A673 (cell line): ENCODE measurements around the gene ANKDD1B. TPM values are rescaled to one million over a fixed set of nuclear protein-coding genes. Genes with fewer than 3 reads are reported as not detected.

Experiments used
- BruUV-seq: library from RNA; stranded (reverse); fragments of 400-500 nt; replicated peaks from 2 replicates; lab custom pipeline; 2021; lab: Mats Ljungman, UMichigan
- CTCF ChIA-PET: fragments of 300-600 bp; sonication (Branson Sonifier 250); formaldehyde crosslinking; loops from one replicate; lab custom pipeline; 2022; ENCODE audit warnings: antibody characterized with exemption; lab: Charles Lee
- POLR2A ChIA-PET: fragments of 300-600 bp; sonication (Branson Sonifier 250); formaldehyde crosslinking; loops from one replicate; lab custom pipeline; 2022; ENCODE audit warnings: antibody characterized with exemption; ENCODE audit not compliant: low non-redundant PET; lab: Charles Lee
- DNase-seq: peaks from one replicate; pipeline ENCODE4 v3.0.0-alpha.2; 2015; ENCODE audit warnings: low spot score
- H3K27ac ChIP-seq: fragments of 200-600 bp; sonication (generic); 2 replicates; pipeline ENCODE4 v1.5.1; 2016; ENCODE audit warnings: mixed run types, low read depth, mild to moderate bottlenecking, mixed read lengths, antibody characterized with exemption, low read length; ENCODE audit not compliant: poor library complexity, severe bottlenecking
- H3K27me3 ChIP-seq: fragments of 200-600 bp; sonication (generic); replicated peaks from 2 replicates; pipeline ENCODE4 v1.6.1; 2017; ENCODE audit warnings: mixed run types, low read depth, mild to moderate bottlenecking, mixed read lengths, antibody characterized with exemption, low read length; ENCODE audit not compliant: insufficient read depth, poor library complexity
- H3K36me3 ChIP-seq: fragments of 200-600 bp; sonication (generic); 2 replicates; pipeline ENCODE4 v1.6.1; 2016; ENCODE audit warnings: mixed run types, mild to moderate bottlenecking, mixed read lengths, antibody characterized with exemption, low read length; ENCODE audit not compliant: insufficient read depth, poor library complexity, severe bottlenecking
- H3K4me1 ChIP-seq: fragments of 200-600 bp; sonication (generic); 2 replicates; pipeline ENCODE4 v1.6.1; 2017; ENCODE audit warnings: mixed run types, mild to moderate bottlenecking, mixed read lengths, antibody characterized with exemption, low read length; ENCODE audit not compliant: insufficient read depth, poor library complexity, severe bottlenecking
- H3K4me3 ChIP-seq: fragments of 200-600 bp; sonication (generic); 2 replicates; pipeline ENCODE4 v1.5.1; 2016; ENCODE audit warnings: low read depth, mixed run types, mild to moderate bottlenecking, mixed read lengths, low read length; ENCODE audit not compliant: poor library complexity, severe bottlenecking
- H3K9me3 ChIP-seq: fragments of 200-600 bp; sonication (generic); 2 replicates; pipeline ENCODE4 v1.6.1; 2016; ENCODE audit warnings: mixed run types, low read depth, mild to moderate bottlenecking, mixed read lengths, antibody characterized with exemption, low read length; ENCODE audit not compliant: poor library complexity, severe bottlenecking
- EZH2 ChIP-seq: fragments of 200-600 bp; sonication (generic); IDR thresholded peaks from 2 replicates; pipeline ENCODE4 v1.6.1; 2017; ENCODE audit warnings: borderline replicate concordance, low read depth, mild to moderate bottlenecking, mixed read lengths, antibody characterized with exemption, low read length; ENCODE audit not compliant: poor library complexity, severe bottlenecking
- intact Hi-C: fragments of 100-400 bp; cut with micrococcal nuclease; formaldehyde crosslinking; loops from one replicate; pipeline ENCODE4 v1.10.0; 2022; ENCODE audit not compliant: unreplicated experiment
- total RNA-seq: library from RNA; stranded (reverse); gene quantifications from 2 replicates; pipeline ENCODE4 v1.2.3, GENCODE V29; 2021
- TF ChIP-seq, protein P1 (sequence below): fragments of 300-800, 200-600 bp; sonication (generic); conservative IDR thresholded peaks from 2 replicates; pipeline ENCODE4 v1.5.1; 2017; ENCODE audit warnings: low read depth, mild to moderate bottlenecking, antibody characterized with exemption, low read length, moderate library complexity, mixed read lengths

The ANKDD1B gene
- total RNA-seq, 1 experiment from 2014 or later, result not detected

DNA sequence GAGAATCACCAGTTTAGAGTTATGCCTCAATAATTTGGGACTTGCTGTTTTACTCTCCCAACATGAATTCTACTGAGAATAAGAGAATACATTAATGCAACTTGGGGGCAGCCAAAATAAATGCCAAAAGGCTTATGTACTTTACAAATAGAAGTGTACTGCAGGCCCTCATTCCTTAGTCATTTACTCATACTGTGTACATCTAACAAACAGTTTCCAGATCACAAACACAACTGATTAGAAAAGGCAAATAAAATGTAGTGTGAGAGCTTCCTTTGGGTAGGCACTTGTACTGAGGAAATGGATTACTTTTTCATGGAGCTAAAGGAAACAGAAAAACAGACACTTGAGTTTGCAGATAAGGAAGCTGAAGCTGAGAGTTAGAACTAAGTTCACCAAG is 12.6 kb downstream of the ANKDD1B start:
- Histone ChIP-seq H3K27ac (no peak overlapping the region), H3K27me3 (no peaks in the 10 kb centered on the region), H3K9me3 (no peaks in the 10 kb centered on the region), H3K4me1 (no peaks in the 10 kb centered on the region), H3K36me3 (no peaks in the 10 kb centered on the region), H3K4me3 (no peak overlapping the region)
- CTCF ChIA-PET, result no interaction called here
- intact Hi-C loops, result no loop called here
- DNase-seq, result no peak
- TF ChIP-seq EZH2, result no peak
- TF ChIP-seq, protein P1, sequence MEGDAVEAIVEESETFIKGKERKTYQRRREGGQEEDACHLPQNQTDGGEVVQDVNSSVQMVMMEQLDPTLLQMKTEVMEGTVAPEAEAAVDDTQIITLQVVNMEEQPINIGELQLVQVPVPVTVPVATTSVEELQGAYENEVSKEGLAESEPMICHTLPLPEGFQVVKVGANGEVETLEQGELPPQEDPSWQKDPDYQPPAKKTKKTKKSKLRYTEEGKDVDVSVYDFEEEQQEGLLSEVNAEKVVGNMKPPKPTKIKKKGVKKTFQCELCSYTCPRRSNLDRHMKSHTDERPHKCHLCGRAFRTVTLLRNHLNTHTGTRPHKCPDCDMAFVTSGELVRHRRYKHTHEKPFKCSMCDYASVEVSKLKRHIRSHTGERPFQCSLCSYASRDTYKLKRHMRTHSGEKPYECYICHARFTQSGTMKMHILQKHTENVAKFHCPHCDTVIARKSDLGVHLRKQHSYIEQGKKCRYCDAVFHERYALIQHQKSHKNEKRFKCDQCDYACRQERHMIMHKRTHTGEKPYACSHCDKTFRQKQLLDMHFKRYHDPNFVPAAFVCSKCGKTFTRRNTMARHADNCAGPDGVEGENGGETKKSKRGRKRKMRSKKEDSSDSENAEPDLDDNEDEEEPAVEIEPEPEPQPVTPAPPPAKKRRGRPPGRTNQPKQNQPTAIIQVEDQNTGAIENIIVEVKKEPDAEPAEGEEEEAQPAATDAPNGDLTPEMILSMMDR, result no peak
- BruUV-seq, result no TSS peak
- POLR2A ChIA-PET, result no interaction called here

DNA sequence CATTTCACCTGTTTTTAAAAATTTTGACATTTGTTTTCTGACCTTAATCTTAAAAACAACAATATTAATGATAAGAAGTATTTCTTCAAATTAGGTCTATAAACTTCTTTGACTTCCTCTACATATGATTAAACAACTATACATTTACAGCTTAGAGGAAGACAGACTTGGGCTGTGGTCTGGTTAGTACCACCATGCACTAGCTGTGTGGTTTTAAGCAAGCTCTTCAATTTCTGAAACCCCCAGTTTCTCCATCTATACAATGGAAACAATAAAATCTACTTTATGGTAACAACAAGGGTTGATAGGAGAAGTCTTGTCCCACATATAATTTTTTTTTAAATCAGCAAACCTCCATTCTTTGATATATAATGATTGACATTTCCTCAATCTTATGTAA is 15.7 kb downstream of the ANKDD1B start:
- BruUV-seq, result no TSS peak
- H3K27ac ChIP-seq, result no peak overlapping the region
- ChIA-PET POLR2A (no interaction called here), CTCF (no interaction called here)
- TF ChIP-seq, protein P1, result no peak
- no peak for TF ChIP-seq EZH2
- no peaks in the 10 kb centered on the region for H3K9me3 ChIP-seq
- H3K27me3 ChIP-seq, result no peaks in the 10 kb centered on the region
- H3K4me3 ChIP-seq, result no peak overlapping the region
- DNase-seq, result no peak
- no peaks in the 10 kb centered on the region for H3K4me1 ChIP-seq
- intact Hi-C loops, result no loop called here
- H3K36me3 ChIP-seq, result no peaks in the 10 kb centered on the region

DNA sequence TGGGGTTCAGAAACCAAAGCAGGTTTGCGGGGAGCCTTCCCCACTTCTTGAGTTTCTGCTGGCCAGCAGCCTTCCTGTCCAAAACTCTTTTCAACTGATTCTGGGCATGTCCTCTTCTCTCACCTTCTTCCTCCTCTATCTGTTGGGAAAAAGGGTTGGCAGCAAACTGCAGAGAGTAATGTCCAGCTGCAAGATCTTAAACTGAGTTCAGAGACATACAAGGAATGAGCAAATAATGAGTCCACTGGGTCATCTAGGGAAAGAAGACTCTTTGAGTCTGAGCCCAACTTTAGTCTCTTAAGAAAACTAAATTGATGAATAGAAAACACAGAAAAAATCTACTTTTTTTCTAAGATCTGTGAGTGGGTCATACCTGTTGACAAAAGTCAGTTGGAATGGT is 16.5 kb downstream of the ANKDD1B start:
- Histone ChIP-seq H3K4me3 (no peak overlapping the region), H3K4me1 (no peaks in the 10 kb centered on the region), H3K27me3 (no peaks in the 10 kb centered on the region), H3K36me3 (no peaks in the 10 kb centered on the region), H3K27ac (no peak overlapping the region), H3K9me3 (no peaks in the 10 kb centered on the region)
- BruUV-seq, result no TSS peak
- no peak for DNase-seq
- POLR2A ChIA-PET, result no interaction called here
- no peak for TF ChIP-seq EZH2
- TF ChIP-seq, protein P1, result no peak
- intact Hi-C loops, result no loop called here
- CTCF ChIA-PET, result no interaction called here
